Breast epithelium (tissue), 3 donors: ENCODE data around the gene RPS25.

Experiments
- CTCF ChIP-seq, 3 donors: fragments of 450-650 bp; IDR thresholded peaks; one replicate each; pipeline ENCODE4 v1.5.1; 2016 to 2017; ENCODE audit warnings: antibody characterized with exemption in 3 of 3, mild to moderate bottlenecking in 3 of 3, moderate library complexity in 3 of 3
- POLR2A ChIP-seq: fragments of 450-650 bp; IDR thresholded peaks from one replicate; pipeline ENCODE4 v1.6.1; 2016; ENCODE audit warnings: antibody characterized with exemption, mild to moderate bottlenecking, moderate library complexity

GRCh38 chr11:119055901-119056300, 37.8 kb upstream of the RPS25 start:
- TF ChIP-seq POLR2A (no peak), CTCF (IDR thresholded peaks at IDR 0.05) (no peak)
